ENCODE measurements around the gene CIDEC.

DNA sequence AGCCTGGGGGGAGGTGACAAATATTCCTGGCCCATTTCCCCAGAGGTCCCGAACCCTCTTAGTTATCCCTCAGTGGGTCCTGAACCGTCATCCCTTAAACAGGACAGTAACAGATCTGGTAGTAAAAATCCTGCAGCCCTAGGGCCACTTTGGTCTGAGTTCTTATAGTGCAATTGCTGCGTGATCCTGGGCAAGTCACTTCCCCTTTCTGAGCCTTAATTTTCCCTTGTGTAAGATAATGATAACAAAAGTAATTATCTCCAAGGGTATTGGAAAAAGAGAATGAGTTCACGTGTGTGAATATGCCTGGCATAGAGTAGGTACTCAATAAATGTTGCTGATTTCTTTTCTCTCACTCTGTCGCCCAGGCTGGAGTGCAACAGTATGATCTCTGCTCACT is 7.4 kb upstream of the CIDEC start:
- TF ChIP-seq, protein P1, sequence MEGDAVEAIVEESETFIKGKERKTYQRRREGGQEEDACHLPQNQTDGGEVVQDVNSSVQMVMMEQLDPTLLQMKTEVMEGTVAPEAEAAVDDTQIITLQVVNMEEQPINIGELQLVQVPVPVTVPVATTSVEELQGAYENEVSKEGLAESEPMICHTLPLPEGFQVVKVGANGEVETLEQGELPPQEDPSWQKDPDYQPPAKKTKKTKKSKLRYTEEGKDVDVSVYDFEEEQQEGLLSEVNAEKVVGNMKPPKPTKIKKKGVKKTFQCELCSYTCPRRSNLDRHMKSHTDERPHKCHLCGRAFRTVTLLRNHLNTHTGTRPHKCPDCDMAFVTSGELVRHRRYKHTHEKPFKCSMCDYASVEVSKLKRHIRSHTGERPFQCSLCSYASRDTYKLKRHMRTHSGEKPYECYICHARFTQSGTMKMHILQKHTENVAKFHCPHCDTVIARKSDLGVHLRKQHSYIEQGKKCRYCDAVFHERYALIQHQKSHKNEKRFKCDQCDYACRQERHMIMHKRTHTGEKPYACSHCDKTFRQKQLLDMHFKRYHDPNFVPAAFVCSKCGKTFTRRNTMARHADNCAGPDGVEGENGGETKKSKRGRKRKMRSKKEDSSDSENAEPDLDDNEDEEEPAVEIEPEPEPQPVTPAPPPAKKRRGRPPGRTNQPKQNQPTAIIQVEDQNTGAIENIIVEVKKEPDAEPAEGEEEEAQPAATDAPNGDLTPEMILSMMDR (IDR thresholded peaks at IDR 0.05), result no peak
- TF ChIP-seq POLR2A (IDR thresholded peaks at IDR 0.05) (no peak), EP300 (IDR thresholded peaks at IDR 0.05; ENCODE audit: low read depth) (no peak)
